ENCODE data around the gene IRX3.
"Not testable (repeated sequence)": the region's sequence is repeated elsewhere in the genome, so short reads cannot be mapped to it uniquely, and the experiment has no call there.

Gene IRX3

DNA sequence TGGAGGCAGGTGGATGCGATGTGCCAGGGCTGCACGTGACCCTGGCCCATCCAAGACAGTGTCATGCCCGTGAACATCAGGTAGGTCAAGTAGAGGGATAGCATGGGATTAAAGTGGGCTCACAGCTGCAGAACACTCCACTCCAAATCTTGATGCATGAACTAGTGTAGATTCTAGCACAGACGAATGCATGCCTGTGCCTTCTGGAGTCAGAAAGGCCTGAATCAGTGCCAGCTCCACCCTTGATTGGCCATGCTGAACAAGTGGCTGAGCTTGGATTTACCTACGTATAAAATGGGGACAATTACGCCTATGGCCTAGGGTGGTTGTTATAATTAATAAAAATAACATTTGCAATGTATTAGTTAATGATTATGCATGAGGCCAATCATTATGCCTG is 10.6 kb downstream of the IRX3 start:
- DNase-seq (ENCODE audit: low read depth): no peak

DNA sequence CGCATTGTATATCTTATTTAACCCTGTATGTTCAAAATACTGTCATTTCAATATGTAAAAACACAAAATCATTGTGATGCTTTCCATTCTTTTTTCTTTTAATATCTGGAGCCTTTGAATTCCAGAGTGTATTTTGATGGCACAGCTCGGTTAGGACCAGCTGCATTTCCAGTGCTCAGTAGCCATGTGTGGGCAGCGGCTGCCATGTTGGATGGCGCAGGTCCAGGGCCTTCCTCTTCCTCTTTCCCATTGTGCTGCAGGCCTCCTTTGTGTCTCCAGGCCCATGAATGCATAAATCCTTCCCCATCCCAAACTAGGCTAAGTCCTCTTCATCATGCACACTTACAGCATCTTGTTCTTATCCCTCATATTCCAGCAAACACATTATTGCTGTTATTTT is 13.0 kb downstream of the IRX3 start:
- no peak for DNase-seq (ENCODE audit: low read depth)

DNA sequence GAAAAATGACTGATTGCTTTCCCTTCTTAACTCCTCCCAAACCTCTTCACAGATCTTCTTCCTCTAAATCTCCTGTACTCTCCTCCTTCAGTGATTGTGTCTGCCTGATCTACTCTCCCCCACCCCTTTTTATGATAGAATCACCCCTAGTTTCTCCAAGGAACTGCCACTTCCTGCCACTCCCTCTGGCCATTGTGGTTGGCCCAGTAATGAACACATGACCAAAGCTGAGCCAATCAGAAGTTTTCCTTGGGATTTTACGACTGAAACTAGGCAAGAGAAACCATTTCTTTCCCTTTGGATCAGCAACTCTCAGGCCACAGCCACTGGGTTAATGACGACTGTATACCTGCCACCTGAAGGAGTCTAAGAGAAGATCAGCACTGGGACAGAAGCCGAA is 15.9 kb downstream of the IRX3 start:
- no peak for DNase-seq (ENCODE audit: low read depth)

DNA sequence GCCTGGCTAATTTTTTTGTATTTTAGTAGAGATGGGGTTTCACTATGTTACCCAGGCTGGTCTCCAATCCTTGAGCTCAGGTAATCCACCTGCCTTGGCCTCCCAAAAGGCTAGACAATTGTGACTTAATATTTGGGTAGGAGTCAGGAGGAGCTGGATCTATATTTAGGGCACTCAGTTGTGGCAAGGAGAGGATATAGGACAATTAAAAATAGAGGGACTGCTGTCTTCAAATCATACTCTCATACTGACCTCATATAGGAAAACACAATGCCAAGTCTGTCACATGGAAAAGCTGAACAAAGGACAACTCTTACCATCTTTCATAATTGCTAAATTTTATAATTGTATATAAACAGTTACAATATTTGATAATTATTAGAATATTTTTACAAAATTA is 17.1 kb downstream of the IRX3 start:
- no peak for DNase-seq (ENCODE audit: low read depth)

DNA sequence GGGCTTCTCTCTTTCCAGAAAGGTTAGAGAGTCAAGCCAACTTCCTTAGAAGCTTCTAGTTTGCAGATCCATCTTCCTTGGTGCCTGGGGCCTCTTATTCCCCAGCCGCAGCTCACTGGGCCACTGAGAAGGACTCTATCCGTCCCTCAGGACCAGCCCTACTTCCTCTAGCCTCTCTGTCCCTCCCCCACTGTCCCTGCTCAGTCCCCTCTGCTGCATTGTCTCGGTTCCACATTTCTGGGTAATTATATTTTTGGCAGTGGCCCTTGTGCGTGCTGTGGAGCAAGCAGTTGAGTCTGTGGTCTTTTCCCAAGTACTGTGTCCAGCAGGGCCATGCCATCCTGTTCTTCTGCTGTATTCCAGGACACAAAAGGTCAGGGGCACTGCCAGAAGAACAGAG is 17.8 kb downstream of the IRX3 start:
- DNase-seq (ENCODE audit: low read depth): no peak

DNA sequence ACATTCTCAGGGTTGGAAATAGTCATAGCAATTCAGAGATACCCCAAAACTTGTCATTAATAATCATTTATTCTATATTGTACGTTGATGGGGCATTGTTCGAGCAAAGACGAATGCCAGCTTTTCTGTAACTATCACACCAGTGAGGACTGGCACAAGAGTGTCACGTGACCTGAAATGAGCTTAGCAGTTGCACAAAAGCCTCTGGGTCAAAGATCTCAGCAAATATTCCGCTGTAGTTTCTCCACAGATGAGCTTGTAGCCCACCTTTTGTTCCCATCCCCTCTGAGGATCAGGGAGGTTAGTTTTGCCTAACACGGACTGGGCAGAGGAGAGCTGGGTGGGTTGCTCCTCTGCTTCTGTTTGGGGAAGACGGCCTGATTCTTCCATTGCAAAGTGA is 18.2 kb downstream of the IRX3 start:
- no peak for DNase-seq (ENCODE audit: low read depth)

DNA sequence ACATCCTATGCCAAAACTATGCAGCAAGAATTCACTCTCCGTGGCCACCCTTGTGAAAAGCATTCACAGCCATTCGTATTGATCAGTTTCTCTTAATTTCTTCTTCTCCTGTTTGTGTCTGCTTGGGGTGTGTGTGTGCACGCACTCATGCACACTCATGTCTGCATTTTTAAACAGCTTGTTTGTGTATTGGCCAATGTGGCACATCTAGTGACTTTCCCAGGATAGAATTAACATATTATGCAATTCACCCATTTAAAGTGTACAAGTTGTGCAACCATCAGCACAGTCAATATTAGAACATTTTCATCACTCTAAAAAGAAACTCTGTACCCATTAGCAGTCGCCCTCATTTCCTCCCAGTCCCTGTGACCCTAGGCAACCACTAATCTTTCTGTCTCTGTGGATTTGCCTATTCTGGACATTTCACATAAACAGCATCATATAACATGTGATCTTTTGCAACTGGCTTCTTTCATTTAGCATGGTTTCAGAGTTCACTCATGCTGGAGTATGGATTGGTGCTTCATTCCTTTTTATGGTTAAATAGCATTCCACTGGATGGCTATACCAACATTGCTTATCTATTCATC is 20.1 kb downstream of the IRX3 start:
- DNase-seq (ENCODE audit: low read depth): no peak

DNA sequence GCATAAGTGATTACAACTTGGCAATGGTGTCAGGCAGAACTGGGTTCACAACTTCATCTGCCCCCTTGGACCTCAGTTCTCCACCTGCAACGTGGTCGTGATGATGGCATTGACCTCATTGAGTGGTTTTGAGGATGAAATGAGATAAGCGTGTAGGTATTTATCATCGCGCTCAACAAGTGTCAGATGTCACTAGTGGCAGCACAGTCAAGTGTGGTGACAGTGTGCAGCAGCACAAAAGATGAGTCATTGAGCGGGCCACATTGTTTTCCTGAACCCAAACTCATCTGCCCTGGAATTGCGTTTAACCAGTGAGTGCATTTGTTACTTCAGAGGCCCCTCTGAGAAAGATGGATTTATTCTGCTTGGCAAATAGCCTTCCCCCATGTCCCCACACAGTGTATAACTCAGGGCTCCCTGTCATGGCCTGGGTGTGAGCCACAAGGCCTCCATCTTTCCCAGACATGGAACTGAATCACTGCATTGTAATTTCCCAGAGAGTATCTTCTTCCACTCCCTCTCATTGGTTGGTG is 20.9 kb downstream of the IRX3 start:
- DNase-seq (ENCODE audit: low read depth): no peak

DNA sequence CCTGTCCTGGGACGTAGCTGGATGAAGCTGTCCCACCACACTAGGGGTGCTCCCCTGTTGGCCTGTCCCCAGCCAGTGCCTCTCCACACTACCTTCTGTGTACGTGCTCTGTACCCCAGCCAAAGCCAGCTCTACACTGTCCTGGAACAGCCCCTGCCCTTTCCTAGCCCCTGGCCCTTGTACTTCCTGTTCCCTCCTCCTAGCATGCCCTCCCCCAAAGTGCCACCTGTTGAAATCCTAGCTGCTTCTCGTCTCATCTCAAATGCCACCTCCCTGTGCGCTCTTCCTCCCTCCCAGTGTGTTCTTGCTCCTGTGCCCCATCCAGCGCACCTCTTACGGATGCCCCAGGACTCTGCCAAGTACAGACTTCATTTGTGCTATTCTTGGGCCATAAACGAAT is 33.5 kb downstream of the IRX3 start:
- no peak for DNase-seq (ENCODE audit: low read depth)

DNA sequence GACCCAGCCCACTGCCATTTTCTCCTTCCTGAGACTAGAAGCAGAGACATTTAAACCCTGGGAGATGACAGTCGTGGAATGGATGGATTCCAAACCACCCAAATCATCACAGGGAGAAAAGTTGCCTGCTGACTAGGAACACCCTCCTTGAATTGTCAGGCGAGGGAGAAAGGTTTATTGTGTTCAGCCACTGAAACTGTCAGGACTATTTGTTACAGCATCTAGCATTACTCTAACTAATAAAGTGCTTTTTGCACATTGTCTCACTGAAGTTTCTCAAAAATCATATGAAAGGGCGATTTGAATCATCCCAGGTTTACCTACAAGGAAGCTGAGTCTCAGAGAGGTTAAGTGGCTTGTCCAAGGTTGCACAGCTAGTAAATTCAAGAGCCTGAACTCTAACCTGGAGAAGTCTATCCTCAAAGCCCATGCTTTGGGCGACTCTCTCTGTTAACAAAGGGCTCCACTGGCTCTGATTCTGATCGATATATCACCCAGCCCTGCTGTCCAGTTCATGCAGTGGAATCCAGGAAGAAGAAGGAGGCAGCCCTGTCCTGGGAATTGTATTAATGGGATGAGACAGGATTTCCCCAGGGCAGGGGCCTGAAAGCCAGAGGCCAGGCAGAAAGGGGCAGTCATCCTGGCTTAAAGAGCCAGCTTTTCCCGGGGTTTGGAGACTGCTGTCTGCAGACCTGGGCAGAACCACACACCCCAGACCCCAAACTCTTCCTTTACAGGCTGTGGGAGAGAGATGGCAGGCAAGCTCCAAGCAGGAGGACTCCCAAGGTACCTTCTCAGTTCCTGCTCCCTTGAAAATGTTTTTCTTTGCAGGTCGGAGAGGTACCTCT is 37.5 kb downstream of the IRX3 start:
- DNase-seq (ENCODE audit: low read depth): no peak

DNA sequence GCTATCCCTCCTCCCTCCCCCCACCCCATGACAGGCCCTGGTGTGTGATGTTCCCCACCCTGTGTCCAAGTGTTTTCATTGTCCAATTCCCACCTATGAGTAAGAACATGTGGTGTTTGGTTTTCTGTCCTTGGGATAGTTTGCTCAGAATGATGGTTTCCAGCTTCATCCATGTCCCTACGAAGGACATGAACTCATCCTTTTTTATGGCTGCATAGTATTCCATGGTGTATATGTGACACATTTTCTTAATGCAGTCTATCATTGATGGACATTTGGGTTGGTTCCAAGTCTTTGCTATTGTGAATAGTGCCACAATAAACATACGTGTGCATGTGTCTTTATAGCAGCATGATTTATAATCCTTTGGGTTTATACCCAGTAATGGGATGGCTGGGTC is 38.9 kb downstream of the IRX3 start:
- DNase-seq (ENCODE audit: low read depth): not testable (repeated sequence)

DNA sequence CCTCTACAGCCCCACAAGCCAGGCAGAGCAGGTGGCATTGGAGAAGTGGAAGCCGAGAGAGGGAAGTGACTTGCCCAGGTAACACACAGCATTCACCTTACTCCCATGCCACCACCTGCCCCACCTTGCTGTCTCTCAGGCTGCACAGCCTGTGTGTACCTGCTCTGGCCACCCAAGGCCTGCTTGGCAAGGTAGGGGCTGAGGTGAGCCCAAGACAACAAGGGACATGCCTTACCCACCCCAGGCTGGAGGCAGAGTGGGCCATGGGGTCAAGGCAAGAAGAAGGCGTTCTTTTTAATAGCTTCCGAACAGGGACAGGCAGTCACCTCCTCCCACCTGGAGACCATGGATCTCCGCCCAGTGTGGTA is 40.1 kb downstream of the IRX3 start:
- DNase-seq (ENCODE audit: low read depth): no peak

DNA sequence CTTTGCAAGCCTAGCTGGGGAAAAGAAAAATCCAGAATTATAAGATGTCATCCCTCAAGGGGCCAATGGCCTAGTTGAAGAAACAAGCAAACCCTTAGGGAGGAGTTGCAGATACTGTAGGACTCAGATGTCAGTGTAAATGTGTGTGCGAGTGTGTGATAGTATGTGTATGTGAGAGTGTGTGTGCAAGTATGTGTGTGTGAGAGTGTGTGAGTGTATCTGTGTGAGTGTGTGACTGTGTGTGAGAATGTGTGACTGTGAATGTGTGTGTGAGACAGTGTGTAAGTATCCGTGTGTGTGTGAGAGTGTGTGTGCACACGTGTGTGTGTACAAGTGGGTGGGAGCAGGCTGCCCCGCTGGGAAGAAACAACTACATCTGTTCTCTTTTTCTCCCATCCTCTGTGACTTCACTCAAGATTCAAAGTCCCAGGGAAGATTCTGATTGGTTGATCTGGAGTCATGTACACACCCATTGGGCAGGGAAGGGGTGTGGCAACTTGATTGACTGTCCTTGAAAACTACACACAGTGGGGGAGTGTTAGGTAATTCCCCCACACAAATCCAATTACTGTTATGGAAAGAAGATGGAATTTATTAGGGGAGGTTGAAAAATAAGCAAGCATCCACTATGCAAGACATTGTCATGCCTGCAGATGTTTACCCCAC is 40.7 kb downstream of the IRX3 start:
- no peak for DNase-seq (ENCODE audit: low read depth)

DNA sequence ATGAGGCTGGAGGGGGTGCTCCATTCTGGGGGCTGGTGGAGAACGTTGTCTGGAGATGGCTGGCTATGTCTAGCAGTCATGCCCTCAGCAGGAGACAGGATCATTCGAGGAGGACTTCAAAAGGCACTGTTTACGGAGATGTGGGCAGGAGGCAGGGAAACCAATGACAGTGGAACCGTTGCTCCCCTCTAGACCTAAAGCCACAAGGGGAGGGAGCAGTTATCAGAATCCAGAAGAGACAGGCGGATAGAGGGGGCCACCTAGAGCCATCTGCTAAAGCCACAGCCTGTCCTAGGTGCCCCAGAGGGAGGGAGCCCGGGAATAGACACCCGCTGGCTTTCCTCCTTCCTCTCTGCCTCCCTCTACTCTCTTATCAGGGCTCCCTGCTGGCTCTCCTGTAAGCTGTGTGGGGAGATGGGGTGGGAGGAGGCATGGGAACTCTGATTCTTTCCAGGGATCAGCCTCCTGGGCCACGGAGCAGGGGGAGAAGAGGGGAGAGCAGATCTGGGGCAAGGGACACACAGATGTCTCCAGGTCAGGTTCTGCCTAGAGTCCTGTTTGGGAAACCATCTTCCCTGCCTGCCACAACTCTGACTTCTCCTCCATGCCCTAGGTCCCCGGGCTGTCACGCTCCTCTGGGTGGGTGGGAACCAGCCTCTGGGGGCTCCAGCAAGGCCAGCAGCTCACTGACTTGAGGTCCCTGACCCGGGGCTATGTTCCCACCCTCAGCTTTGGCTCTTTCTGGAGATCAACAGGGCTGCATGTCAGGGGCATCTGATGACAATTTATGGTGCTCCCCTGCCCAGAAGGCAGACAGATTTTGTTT is 42.3 kb downstream of the IRX3 start:
- DNase-seq (ENCODE audit: low read depth): no peak

DNA sequence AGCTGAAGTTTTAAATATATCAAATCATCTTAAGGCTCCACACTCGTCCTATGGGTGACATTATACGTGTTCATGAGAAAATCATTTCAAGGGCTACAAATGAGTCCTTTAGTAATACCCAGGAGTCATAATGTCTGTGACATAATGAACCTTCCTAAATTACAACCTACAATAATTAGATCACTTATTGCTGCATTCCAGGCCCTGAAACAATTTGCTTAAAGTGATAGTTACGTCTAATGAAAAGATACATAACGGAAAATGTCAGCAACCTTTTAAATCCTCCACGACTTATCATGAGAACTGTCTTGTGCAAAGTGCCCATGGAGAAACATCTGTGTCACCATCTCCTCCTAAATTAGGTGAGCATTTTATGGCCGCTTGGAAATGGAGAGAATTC is 43.4 kb downstream of the IRX3 start:
- DNase-seq (ENCODE audit: low read depth): no peak

DNA sequence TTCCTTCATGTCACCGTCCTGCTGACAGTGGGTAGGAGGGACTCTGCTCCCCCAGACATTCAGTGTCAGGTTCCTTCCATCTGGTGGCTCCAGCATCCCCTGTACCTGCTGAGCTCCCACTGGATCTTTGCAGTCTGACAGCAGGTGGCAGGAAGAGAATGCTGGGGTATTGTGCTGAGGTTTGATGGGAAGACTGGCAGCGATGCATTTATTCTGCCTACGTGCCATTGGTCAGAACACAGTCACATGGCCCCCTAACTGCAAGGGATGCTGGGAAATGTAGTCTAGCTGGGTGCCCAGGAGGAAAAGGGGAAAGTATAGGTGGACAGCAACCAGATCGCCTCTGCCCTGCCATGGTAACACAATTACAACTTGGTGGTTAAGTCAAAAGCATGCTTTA is 44.4 kb downstream of the IRX3 start:
- DNase-seq (ENCODE audit: low read depth): no peak

DNA sequence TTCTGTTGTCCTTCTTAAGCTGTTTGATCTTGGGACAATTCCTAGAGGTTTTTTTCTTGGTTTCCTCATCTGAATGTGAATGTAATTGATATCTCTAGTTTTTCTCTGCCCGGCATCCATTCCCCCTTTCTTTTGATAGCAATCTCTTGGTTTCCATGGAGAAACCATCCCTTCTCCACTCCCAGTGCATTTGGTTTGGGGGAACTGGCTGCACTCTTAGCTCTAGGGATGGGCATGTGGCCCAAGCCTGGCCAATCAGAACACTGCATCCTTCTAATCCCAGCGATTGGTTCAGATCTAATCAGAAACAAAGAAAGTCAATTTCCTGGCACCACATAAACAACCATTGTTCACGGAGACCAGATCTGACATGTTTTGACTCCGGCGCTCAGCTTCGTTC is 45.1 kb downstream of the IRX3 start:
- DNase-seq (ENCODE audit: low read depth): no peak

DNA sequence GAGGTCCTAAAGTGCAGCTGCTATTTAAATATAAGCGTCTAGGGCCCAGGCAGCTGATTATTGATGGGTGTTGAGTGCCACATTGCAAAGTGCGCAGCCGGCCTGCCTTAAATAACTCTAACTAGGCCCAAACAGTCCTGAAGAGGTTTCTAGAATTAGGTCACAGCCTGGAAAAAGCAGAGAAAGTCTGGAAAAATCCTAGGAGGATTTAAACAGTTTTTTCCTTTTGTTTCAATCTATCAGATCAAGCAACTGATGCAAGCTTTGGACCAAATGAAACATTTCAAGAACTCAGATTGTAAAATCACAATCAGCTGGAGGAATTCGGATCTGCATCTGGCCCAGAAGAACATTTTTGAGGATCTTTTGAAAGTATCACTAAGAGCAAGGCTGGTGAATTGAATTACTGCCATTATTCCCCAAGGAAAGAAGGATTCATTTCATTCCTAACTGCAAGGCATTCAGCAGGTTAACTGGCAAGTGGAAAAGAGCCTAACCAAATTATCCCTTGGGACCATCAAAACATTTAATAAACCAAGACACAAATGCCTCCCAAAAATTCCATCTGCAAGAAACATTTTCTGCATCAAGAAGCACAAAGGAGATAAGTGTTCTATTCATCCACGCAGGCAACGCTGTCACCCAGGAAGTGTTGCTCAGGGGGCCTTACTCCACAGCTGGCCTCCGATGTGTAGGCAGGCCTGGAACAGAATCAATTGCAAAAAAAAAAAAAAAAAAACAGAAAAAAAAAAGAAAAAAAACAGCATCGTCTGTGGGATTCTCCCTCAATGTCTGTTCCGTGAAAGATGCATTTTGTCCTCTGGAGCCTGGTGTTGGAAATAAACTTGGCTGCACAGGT is 46.1 kb downstream of the IRX3 start:
- no peak for DNase-seq (ENCODE audit: low read depth)

DNA sequence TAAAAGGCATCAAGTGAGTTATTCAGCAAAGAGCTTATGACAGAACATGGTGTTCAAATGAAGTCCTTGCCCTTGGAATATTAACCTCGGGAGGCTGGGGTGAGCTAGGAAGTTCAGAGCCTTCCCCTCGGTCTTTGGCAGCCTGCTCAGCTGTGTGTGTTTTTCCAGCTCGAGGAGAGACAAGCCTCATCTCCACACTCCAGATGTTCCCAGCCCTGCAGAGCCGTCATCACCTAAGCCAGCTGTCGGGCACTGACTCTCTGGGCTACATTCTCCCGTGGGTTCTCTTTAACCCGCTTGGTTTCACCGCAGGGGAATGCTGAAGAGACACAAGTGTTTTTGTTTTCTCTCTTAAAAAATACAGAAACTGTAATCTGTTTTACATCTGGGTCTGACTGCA is 47.1 kb downstream of the IRX3 start:
- DNase-seq (ENCODE audit: low read depth): no peak

DNA sequence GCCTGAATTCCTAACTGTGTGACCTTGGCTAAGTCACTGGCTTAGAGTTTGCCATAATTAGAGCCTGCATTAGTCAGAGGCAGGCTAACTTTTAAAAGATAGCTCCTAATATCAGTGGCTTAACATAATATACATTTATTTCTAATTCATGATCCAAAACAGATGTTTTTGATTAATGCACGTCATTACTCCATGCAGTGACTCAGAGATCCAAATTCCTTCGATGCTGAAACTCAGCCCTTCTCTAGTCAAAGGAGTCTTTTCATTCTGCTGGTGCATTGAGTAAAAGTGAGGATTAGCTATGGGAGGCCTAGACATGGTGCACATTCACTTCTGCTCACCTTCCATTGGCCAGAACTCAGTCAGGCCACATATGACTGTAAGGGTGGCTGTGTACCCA is 49.8 kb downstream of the IRX3 start:
- no peak for DNase-seq (ENCODE audit: low read depth)

DNA sequence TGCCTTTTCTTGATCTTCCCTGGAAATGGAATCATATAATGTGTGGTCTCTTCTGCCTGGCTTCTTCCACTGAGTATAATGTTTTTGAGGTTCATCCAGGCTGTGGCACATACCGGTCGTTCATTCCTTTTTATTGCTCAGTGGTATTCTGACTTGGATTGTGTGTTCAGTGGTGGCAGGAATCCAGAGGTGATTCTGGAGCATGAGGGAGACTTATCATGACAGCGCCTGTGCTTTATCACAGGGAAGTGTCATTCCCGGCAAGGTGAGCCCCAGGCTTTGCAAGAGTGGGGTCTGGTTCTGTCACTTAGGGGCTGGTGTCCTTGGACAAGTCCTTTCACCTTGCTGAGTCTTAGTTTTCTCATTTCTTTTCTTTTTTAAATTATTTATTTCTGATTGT is 53.0 kb downstream of the IRX3 start:
- DNase-seq (ENCODE audit: low read depth): no peak
